Liver (tissue), 9 donors: ENCODE results near the gene CCL5. TPM values are rescaled to one million over a fixed set of nuclear protein-coding genes. Genes with fewer than 3 reads are reported as not detected.

Experiments
- DNase-seq: peaks from one replicate; pipeline ENCODE4 v3.0.0-alpha.2; 2017; ENCODE audit warnings: low spot score
- H3K27ac ChIP-seq, 2 donors: one replicate each; pipeline ENCODE4 v1.7.0; 2013; ENCODE audit warnings: inconsistent platforms in 2 of 2, low read length in 2 of 2, control low read depth in 1 of 2, low read depth in 1 of 2, mild to moderate bottlenecking in 1 of 2
- H3K27me3 ChIP-seq, 4 donors: one replicate each; pipeline versions ENCODE4 v1.6.1 to v1.7.0; 2013; ENCODE audit warnings: low read length in 3 of 4, inconsistent platforms in 1 of 4, mild to moderate bottlenecking in 1 of 4, moderate library complexity in 1 of 4; ENCODE audit not compliant: control insufficient read depth in 4 of 4, insufficient read depth in 4 of 4
- H3K36me3 ChIP-seq, 4 donors: one replicate each; pipeline versions ENCODE4 v1.6.1 to v1.7.0; 2013; ENCODE audit warnings: low read length in 3 of 4, mild to moderate bottlenecking in 3 of 4, low read depth in 1 of 4, moderate library complexity in 1 of 4; ENCODE audit not compliant: control insufficient read depth in 4 of 4, insufficient read depth in 3 of 4
- H3K4me1 ChIP-seq, 4 donors: one replicate each; pipeline versions ENCODE4 v1.6.1 to v1.7.0; 2013; ENCODE audit warnings: low read length in 3 of 4, mild to moderate bottlenecking in 3 of 4, moderate library complexity in 1 of 4; ENCODE audit not compliant: control insufficient read depth in 4 of 4, insufficient read depth in 4 of 4
- H3K4me3 ChIP-seq, 3 donors: one replicate each; pipeline versions ENCODE4 v1.6.1 to v1.7.0; 2013; ENCODE audit warnings: low read length in 3 of 3, control low read depth in 1 of 3, low read depth in 1 of 3, mild to moderate bottlenecking in 1 of 3
- H3K9ac ChIP-seq, 2 donors: one replicate each; pipeline ENCODE4 v1.7.0; 2013; ENCODE audit warnings: low read length in 2 of 2, mild to moderate bottlenecking in 2 of 2, moderate library complexity in 2 of 2, control low read depth in 1 of 2, low read depth in 1 of 2
- H3K9me3 ChIP-seq, 4 donors: one replicate each; pipeline versions ENCODE4 v1.6.1 to v1.7.0; 2013; ENCODE audit warnings: low read length in 3 of 4; ENCODE audit not compliant: control insufficient read depth in 4 of 4
- ATF3 ChIP-seq: IDR thresholded peaks from 2 replicates; pipeline ENCODE4 v1.6.1; 2016; ENCODE audit warnings: antibody characterized with exemption
- EGR1 ChIP-seq, 2 donors: IDR thresholded peaks; 2 replicates each; pipeline ENCODE4 v1.6.1; 2016 to 2018; ENCODE audit warnings: antibody characterized with exemption in 2 of 2, low read depth in 2 of 2
- FOXA1 ChIP-seq: IDR thresholded peaks from 2 replicates; pipeline ENCODE4 v1.6.1; 2016; ENCODE audit warnings: antibody characterized with exemption
- FOXA2 ChIP-seq: IDR thresholded peaks from 2 replicates; pipeline ENCODE4 v1.6.1; 2016; ENCODE audit warnings: antibody characterized with exemption
- GABPA ChIP-seq, 2 donors: IDR thresholded peaks in 1 of 2; conservative IDR thresholded peaks in 1 of 2; 2 replicates each; pipeline ENCODE4 v1.6.1; 2016; ENCODE audit warnings: antibody characterized with exemption in 2 of 2, mild to moderate bottlenecking in 1 of 2, moderate library complexity in 1 of 2
- HNF4A ChIP-seq, 2 donors: conservative IDR thresholded peaks; 2 replicates each; pipeline ENCODE4 v1.6.1; 2016; ENCODE audit warnings: antibody characterized with exemption in 2 of 2, mild to moderate bottlenecking in 2 of 2
- HNF4G ChIP-seq: IDR thresholded peaks from 2 replicates; pipeline ENCODE4 v1.6.1; 2016; ENCODE audit warnings: antibody characterized with exemption
- JUND ChIP-seq, 2 donors: IDR thresholded peaks; 2 replicates each; pipeline ENCODE4 v1.6.1; 2016; ENCODE audit warnings: antibody characterized with exemption in 2 of 2
- MAX ChIP-seq: IDR thresholded peaks from 2 replicates; pipeline ENCODE4 v1.6.1; 2016; ENCODE audit warnings: antibody characterized with exemption
- NR2F2 ChIP-seq: IDR thresholded peaks from 2 replicates; pipeline ENCODE4 v1.6.1; 2016; ENCODE audit warnings: antibody characterized with exemption
- RAD21 ChIP-seq, 2 donors: IDR thresholded peaks; 2 replicates each; pipeline ENCODE4 v1.6.1; 2016; ENCODE audit warnings: antibody characterized with exemption in 2 of 2, mild to moderate bottlenecking in 2 of 2
- REST ChIP-seq: IDR thresholded peaks from 2 replicates; pipeline ENCODE4 v1.6.1; 2016; ENCODE audit warnings: antibody characterized with exemption, mild to moderate bottlenecking
- RXRA ChIP-seq, 2 donors: IDR thresholded peaks; 2 replicates each; pipeline ENCODE4 v1.6.1; 2017 to 2018; ENCODE audit warnings: antibody characterized with exemption in 2 of 2, mild to moderate bottlenecking in 1 of 2
- SP1 ChIP-seq: IDR thresholded peaks from 2 replicates; pipeline ENCODE4 v1.6.1; 2018; ENCODE audit warnings: antibody characterized with exemption, mild to moderate bottlenecking
- TAF1 ChIP-seq: conservative IDR thresholded peaks from 2 replicates; pipeline ENCODE4 v1.6.1; 2016; ENCODE audit warnings: antibody characterized with exemption, mild to moderate bottlenecking
- YY1 ChIP-seq: IDR thresholded peaks from 2 replicates; pipeline ENCODE4 v1.6.1; 2016; ENCODE audit warnings: antibody characterized with exemption, mild to moderate bottlenecking
- WGBS: extraction: QIAGEN DNeasy Blood & Tissue Kit; methylation state at CpG from one replicate; pipeline ENCODE4 v1.1.7; 2013; 5-methylcytosine and 5-hydroxymethylcytosine counted together
- polyA plus RNA-seq, 2 donors: library from polyadenylated mRNA; stranded (reverse) in 1 of 2; unstranded in 1 of 2; fragments of 200-250 nt in 1 of 2; fragments of >200 nt in 1 of 2; fragmentation: Nextera tagmentation in 1 of 2; extraction: Ambion mirVana in 1 of 2; gene quantifications; one replicate each; pipeline versions ENCODE4 v1.2.1 to v1.2.3, GENCODE V29; 2013 to 2015
- total RNA-seq, 2 donors: library from RNA; depleted of rRNA; stranded (reverse); fragments of >200 nt; gene quantifications; one replicate each; pipeline ENCODE4 v1.2.3, GENCODE V29; 2014
- TF ChIP-seq, protein P1 (sequence below): fragments of 150-350 bp; IDR thresholded peaks from 2 replicates; pipeline ENCODE4 v1.5.1; 2017; ENCODE audit warnings: improper control_type of control experiment, low read depth, low read length; ENCODE audit not compliant: missing input control
- TF ChIP-seq, protein P2 (sequence below): IDR thresholded peaks from 2 replicates; pipeline ENCODE4 v1.6.1; 2016; ENCODE audit warnings: antibody characterized with exemption
- donor health status: healthy.
- donor health status: healthy.
- donor health status: healthy.
- donor health status: healthy.
- donor health status: healthy.

The CCL5 gene
- total and polyA plus RNA-seq, 4 donors: 1.7 to 4.7 (median 2.5) TPM

DNA sequence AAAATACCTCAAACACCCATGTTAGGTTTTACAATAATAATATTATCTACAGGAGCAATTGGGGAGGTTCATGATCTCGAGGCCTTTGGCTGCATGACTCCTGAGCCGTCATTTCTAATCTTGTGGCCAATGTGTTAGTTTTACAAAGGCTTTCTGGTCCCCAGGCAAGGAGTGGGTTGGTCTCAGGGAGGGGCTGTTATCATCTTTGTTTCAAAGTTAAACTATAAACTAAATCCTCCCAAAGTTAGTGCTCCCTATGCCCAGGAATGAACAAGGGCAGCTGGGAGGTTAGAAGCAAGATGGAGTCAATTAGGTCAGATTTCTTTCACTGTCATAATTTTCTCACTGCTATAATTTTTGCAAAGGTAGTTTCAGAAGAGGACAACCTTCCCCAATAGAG lies 9.1 kb upstream of the CCL5 start (continued):
- no peak for TF ChIP-seq FOXA2
- no peak for TF ChIP-seq SP1
- TF ChIP-seq ATF3: no peak

- Histone ChIP-seq H3K27ac (no peak overlapping the region), H3K4me1 (no peaks in the 10 kb centered on the region), H3K4me3 (no peak overlapping the region), H3K36me3 (no peaks in the 10 kb centered on the region), H3K9me3 (no peaks in the 10 kb centered on the region), H3K27me3 (no peaks in the 10 kb centered on the region), H3K9ac (no peak overlapping the region)
- WGBS: 85% methylated on average over 4 of the region's 4 CpGs
- no peak for DNase-seq
- TF ChIP-seq NR2F2 (no peak), REST (no peak), YY1 (no peak), EGR1 (IDR thresholded peaks at IDR 0.05; ENCODE audit: low read depth in 2 of 2) (no peak), ATF3 (no peak), RAD21 (IDR thresholded peaks at IDR 0.05) (no peak), RXRA (IDR thresholded peaks at IDR 0.05) (no peak), TAF1 (no peak), JUND (IDR thresholded peaks at IDR 0.05) (no peak), HNF4A (conservative IDR thresholded peaks at IDR 0.05) (no peak), HNF4G (no peak), MAX (no peak), SP1 (no peak), FOXA2 (no peak), GABPA (IDR thresholded peaks at IDR 0.05 in 1 of 2, conservative IDR thresholded peaks at IDR 0.05 in 1 of 2) (no peak), FOXA1 (no peak)
- TF ChIP-seq, protein P1, sequence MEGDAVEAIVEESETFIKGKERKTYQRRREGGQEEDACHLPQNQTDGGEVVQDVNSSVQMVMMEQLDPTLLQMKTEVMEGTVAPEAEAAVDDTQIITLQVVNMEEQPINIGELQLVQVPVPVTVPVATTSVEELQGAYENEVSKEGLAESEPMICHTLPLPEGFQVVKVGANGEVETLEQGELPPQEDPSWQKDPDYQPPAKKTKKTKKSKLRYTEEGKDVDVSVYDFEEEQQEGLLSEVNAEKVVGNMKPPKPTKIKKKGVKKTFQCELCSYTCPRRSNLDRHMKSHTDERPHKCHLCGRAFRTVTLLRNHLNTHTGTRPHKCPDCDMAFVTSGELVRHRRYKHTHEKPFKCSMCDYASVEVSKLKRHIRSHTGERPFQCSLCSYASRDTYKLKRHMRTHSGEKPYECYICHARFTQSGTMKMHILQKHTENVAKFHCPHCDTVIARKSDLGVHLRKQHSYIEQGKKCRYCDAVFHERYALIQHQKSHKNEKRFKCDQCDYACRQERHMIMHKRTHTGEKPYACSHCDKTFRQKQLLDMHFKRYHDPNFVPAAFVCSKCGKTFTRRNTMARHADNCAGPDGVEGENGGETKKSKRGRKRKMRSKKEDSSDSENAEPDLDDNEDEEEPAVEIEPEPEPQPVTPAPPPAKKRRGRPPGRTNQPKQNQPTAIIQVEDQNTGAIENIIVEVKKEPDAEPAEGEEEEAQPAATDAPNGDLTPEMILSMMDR: no peak
- TF ChIP-seq, protein P2, sequence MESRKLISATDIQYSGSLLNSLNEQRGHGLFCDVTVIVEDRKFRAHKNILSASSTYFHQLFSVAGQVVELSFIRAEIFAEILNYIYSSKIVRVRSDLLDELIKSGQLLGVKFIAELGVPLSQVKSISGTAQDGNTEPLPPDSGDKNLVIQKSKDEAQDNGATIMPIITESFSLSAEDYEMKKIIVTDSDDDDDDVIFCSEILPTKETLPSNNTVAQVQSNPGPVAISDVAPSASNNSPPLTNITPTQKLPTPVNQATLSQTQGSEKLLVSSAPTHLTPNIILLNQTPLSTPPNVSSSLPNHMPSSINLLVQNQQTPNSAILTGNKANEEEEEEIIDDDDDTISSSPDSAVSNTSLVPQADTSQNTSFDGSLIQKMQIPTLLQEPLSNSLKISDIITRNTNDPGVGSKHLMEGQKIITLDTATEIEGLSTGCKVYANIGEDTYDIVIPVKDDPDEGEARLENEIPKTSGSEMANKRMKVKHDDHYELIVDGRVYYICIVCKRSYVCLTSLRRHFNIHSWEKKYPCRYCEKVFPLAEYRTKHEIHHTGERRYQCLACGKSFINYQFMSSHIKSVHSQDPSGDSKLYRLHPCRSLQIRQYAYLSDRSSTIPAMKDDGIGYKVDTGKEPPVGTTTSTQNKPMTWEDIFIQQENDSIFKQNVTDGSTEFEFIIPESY: no peak
These were observed 1.8 kb downstream of the CCL5 start for GRCh38 chr17:35878361-35878760.
